Smooth muscle cell (in vitro differentiated cells): ENCODE measurements around the gene RAB17. TPM values are rescaled to one million over a fixed set of nuclear protein-coding genes. Genes with fewer than 3 reads are reported as not detected.

Experiments used
- DNase-seq: peaks from one replicate; lab custom pipeline; 2025; ENCODE audit not compliant: unreplicated experiment; lab: John Stamatoyannopoulos, UW
- H2AFZ ChIP-seq: fragments of 200-600 bp; sonication (generic); 2 replicates; pipeline ENCODE4 v1.6.0; 2016; ENCODE audit warnings: antibody characterized with exemption, low read depth, mild to moderate bottlenecking
- H3F3A ChIP-seq: fragments of 200-600 bp; sonication (generic); 2 replicates; pipeline ENCODE4 v1.6.0; 2017; ENCODE audit warnings: antibody characterized with exemption, low read depth
- H3K27ac ChIP-seq: fragments of 200-600 bp; sonication (generic); 2 replicates; pipeline ENCODE4 v1.5.1; 2016; ENCODE audit warnings: low read depth, mild to moderate bottlenecking
- H3K27me3 ChIP-seq: fragments of 200-600 bp; sonication (generic); 2 replicates; pipeline ENCODE4 v1.6.1; 2016; ENCODE audit warnings: low read depth, mild to moderate bottlenecking
- H3K36me3 ChIP-seq: fragments of 200-600 bp; sonication (generic); 2 replicates; pipeline ENCODE4 v1.5.1; 2016; ENCODE audit warnings: low read depth
- H3K4me1 ChIP-seq: fragments of 200-600 bp; sonication (generic); 2 replicates; pipeline ENCODE4 v1.5.1; 2016; ENCODE audit warnings: low read depth
- H3K4me2 ChIP-seq: fragments of 200-600 bp; sonication (generic); 2 replicates; pipeline ENCODE4 v1.6.0; 2016; ENCODE audit warnings: mild to moderate bottlenecking
- H3K4me3 ChIP-seq: fragments of 200-600 bp; sonication (generic); 2 replicates; pipeline ENCODE4 v1.5.1; 2016; ENCODE audit warnings: mild to moderate bottlenecking
- H3K79me2 ChIP-seq: fragments of 200-600 bp; sonication (generic); 2 replicates; pipeline ENCODE4 v1.6.0; 2016; ENCODE audit warnings: low read depth, mild to moderate bottlenecking
- H3K9ac ChIP-seq: fragments of 200-600 bp; sonication (generic); 2 replicates; pipeline ENCODE4 v1.6.0; 2016; ENCODE audit warnings: low read depth
- H3K9me3 ChIP-seq: fragments of 200-600 bp; sonication (generic); replicated peaks from 2 replicates; pipeline ENCODE4 v1.5.1; 2016; ENCODE audit warnings: low read depth
- H4K20me1 ChIP-seq: fragments of 200-600 bp; sonication (generic); 2 replicates; pipeline ENCODE4 v1.6.0; 2016; ENCODE audit warnings: low read depth
- CTCF ChIP-seq: fragments of 200-600 bp; sonication (generic); IDR thresholded peaks from 2 replicates; pipeline ENCODE4 v1.5.1; 2017; ENCODE audit warnings: borderline replicate concordance, mild to moderate bottlenecking, antibody characterized with exemption; ENCODE audit not compliant: insufficient read depth, poor library complexity, severe bottlenecking
- WGBS: methylation state at CpG from one replicate; pipeline ENCODE4 v1.1.7; 2016; ENCODE audit warnings: low lambda C conversion rate; 5-methylcytosine and 5-hydroxymethylcytosine counted together
- polyA plus RNA-seq: library from polyadenylated mRNA; unstranded; fragments of >200 nt; fragmentation: Nextera tagmentation; extraction: Ambion mirVana; gene quantifications from 2 replicates; pipeline ENCODE4 v1.2.1, GENCODE V29; 2016
- total RNA-seq: library from RNA; depleted of rRNA; stranded (reverse); fragments of >200 nt; gene quantifications from 2 replicates; pipeline ENCODE4 v1.2.3, GENCODE V29; 2014

The RAB17 gene
- total and polyA plus RNA-seq, 2 experiments from 2014 or later: 0.69 to 1.4 TPM

- WGBS: 97% methylated on average over 8 of the region's 8 CpGs
- Histone ChIP-seq H3K9me3 (no peaks in the 10 kb centered on the region), H3K4me3 (no peak overlapping the region), H3K4me1 (no peaks in the 10 kb centered on the region), H3K27ac (no peak overlapping the region), H3F3A (no peaks in the 10 kb centered on the region), H3K79me2 (no peaks in the 10 kb centered on the region), H3K36me3 (no peaks in the 10 kb centered on the region), H2AFZ (no peak overlapping the region), H3K4me2 (no peak overlapping the region), H3K9ac (no peak overlapping the region), H3K27me3 (no peaks in the 10 kb centered on the region), H4K20me1 (no peaks in the 10 kb centered on the region)
- TF ChIP-seq CTCF: no peak
- no peak for DNase-seq
These were observed 16.7 kb downstream of the RAB17 start for GRCh38 chr2:237573721-237574415.

- no peak overlapping the region for H3K4me2 ChIP-seq
- no peak overlapping the region for H3K9ac ChIP-seq
- no peak overlapping the region for H3K27ac ChIP-seq
- H3K4me3 ChIP-seq: no peak overlapping the region
- no peaks in the 10 kb centered on the region for H3F3A ChIP-seq
- peak overlapping the region; percentile 8 for H2AFZ ChIP-seq
- no peaks in the 10 kb centered on the region for H3K4me1 ChIP-seq
- no peaks in the 10 kb centered on the region for H3K9me3 ChIP-seq
- no peak for DNase-seq
- no peaks in the 10 kb centered on the region for H3K27me3 ChIP-seq
- no peaks in the 10 kb centered on the region for H3K79me2 ChIP-seq
- no peaks in the 10 kb centered on the region for H3K36me3 ChIP-seq
- no peaks in the 10 kb centered on the region for H4K20me1 ChIP-seq
- WGBS: 82% methylated on average over 4 of the region's 4 CpGs
- TF ChIP-seq CTCF: no peak
These were observed 17.8 kb downstream of the RAB17 start for GRCh38 chr2:237572742-237573101.

GRCh38 chr2:237572021-237572741 lies 18.4 kb downstream of the RAB17 start:
- DNase-seq: peak; percentile 71
- Histone ChIP-seq H2AFZ (peak overlapping the region; percentile 8), H3K4me2 (peak overlapping the region; percentile 71), H3K36me3 (no peaks in the 10 kb centered on the region), H3F3A (no peaks in the 10 kb centered on the region), H3K79me2 (no peaks in the 10 kb centered on the region), H3K4me3 (no peak overlapping the region), H3K9me3 (no peaks in the 10 kb centered on the region), H3K27ac (no peak overlapping the region), H4K20me1 (no peaks in the 10 kb centered on the region), H3K4me1 (no peaks in the 10 kb centered on the region), H3K27me3 (no peaks in the 10 kb centered on the region), H3K9ac (no peak overlapping the region)
- peak; percentile 98 for TF ChIP-seq CTCF
- 28% methylated on average over 24 of the region's 24 CpGs for WGBS
